ENCODE measurements around the gene MGME1.

Gene MGME1, protein sequence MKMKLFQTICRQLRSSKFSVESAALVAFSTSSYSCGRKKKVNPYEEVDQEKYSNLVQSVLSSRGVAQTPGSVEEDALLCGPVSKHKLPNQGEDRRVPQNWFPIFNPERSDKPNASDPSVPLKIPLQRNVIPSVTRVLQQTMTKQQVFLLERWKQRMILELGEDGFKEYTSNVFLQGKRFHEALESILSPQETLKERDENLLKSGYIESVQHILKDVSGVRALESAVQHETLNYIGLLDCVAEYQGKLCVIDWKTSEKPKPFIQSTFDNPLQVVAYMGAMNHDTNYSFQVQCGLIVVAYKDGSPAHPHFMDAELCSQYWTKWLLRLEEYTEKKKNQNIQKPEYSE

DNA sequence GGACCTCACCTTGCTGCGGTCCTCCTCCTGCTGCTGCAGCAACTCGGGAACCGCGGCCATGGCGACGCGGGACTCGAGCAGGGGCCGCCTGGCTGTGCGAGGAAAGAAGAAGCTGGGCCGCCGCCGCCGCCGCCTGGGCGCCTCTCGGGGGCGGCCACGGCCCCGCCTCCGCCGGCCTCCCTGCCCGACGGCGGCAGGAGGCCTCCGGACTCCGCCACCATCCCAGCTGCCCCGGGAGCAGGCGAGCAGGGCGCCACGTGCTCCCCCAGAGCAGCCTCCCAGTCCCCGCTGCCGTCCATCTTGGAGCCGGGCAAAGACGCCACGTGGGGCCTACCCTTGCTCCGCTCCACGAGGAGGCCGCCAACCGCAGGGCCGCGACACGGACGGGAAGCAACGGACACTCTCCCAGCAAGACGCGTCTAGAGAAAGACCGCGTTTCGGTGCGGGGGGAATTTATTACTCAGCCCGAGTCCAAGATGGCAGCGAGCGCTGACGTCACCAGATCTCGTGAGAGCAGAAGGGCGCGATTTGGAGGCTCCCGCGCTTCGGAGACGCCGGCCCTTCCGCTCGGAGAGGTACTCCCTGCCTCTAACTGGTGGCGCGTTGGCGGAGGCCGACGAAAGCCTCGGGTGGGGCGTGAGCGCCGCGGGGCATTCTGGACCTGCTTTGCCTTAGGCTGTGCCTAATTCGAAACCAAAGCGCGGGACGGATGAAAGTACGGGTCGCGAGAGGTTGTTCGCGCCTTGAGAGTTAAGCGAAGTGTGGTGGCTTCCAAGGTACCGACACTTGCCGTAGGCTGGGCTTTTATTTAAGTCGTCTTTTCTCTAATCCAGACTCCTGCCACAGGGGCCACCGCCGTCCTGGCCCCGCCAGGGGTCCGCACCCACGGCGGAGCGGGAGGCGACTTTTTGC, at the start of gene MGME1, which contains the start of gene SNX5:
Gene MGME1, plus strand, starts transcription at position 653 of the 912 bp plus-strand sequence. CDS start 842 bp downstream, outside the sequence.
Gene SNX5, minus strand, starts transcription at position 429 of the 912 bp plus-strand sequence. Its CDS starts 369 bp downstream, at position 60.
- DNase-seq = peak; percentile 73 to 100 (median 98)

DNA sequence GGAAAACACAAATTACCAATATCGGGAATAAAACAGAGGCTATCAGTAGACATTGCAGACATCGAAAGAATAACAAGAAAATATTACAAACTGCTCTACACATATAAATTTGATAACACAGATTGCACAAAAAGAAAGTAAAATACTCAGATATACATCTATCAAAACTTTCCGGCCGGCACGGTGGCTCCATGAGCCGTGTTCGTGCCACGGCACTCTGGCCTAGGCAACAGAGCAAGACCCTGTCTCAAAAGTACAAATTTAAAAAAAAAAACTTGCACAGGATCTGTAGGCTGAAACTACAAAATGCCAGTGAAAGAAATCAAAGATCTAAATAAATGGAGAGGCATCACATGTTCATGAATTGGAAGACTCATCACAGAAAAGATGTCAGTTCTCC, 49.7 kb upstream of the MGME1 start:
- no peak for DNase-seq

DNA sequence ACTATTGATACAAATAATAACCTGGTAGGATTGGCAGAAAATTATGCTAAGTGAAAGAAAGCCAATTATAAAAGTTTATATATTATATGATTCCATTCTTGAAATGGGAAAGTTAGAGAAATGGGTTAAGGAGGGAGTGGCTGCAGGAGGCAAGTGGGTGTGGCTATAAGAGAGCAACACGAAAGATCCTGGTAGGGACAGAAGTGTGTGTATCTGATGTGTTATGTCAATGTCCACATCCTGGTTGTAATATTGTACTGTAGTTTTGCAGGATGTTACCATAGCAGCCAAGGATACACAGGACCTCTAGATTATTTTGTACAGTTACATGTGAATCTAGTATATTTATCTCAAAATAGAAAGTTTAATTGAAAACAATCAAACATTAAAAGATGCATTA, 47.0 kb upstream of the MGME1 start:
- no peak for DNase-seq

DNA sequence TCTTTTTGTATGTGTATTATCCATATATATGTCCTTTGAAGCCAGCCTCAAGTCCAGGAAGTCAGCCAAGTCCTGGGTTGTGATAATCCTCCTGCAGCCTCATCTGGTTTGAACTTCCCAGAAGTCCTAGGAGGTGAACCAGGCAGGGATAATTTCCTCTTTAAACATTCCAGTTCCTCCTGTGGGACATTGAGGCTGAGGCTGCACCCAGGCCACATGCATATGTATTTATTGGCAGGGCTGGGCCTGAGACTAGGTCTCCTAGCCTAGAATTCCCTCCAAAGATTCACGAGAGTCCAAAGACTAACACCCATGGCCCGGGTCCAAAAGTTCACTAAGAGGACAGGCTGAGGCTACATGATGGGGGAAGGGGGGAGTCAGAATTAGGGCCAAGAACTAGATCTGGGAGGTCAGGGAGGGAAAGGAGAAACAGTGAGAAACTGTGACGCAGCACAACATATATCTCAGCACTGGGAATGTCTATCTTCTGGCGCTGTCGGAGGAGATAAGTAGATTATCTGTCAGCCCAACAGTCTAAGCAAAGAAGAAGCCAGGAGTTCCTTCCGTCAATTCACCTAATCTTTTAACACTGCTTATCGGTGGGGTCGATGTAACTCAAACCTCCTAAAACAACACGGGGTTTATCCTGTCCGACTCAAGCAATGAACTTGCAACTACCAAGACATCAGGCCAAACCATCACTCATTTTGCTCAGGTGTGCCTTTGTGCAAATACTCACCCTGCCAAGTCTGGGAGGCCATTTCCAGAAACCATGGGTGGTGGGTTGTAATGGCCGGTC, 43.5 kb upstream of the MGME1 start:
- no peak for DNase-seq

DNA sequence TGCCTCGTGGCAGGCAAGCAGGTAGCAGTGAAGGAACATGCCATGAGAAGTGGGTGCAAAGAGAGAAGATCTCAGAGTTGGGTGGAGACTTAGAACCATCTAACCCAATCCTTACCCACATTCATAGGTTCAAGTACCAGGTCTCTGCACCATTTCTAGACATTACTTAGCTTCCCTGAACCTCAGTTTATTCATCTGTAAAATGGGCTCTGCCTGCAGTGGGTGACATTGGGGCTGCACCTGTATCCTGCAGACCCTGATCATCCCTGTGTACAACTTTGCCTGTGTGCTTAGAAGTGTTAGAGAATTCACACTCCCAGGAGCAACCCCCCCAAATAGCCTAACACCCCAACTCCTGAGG, 42.9 kb upstream of the MGME1 start:
- DNase-seq = no peak

DNA sequence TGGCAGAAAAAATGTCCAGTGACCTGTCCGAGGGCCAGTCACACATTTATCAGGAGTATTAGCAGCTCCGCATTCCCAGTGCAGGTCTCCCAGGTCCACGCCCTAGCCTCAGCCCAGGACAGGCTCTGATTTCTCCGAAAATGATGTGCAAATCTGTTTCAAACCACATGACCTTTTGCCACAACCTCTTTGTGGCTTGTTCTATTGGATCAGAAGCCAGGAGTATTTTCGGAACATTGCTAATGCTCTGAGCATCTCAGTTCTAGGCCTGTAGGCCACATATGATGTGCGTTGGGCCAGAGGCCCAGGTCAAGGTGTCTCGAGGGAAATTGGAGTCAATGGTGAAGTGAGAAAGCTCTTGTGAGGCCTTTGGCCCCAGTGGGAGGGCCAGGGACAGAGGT, 40.6 kb upstream of the MGME1 start:
- no peak for DNase-seq

DNA sequence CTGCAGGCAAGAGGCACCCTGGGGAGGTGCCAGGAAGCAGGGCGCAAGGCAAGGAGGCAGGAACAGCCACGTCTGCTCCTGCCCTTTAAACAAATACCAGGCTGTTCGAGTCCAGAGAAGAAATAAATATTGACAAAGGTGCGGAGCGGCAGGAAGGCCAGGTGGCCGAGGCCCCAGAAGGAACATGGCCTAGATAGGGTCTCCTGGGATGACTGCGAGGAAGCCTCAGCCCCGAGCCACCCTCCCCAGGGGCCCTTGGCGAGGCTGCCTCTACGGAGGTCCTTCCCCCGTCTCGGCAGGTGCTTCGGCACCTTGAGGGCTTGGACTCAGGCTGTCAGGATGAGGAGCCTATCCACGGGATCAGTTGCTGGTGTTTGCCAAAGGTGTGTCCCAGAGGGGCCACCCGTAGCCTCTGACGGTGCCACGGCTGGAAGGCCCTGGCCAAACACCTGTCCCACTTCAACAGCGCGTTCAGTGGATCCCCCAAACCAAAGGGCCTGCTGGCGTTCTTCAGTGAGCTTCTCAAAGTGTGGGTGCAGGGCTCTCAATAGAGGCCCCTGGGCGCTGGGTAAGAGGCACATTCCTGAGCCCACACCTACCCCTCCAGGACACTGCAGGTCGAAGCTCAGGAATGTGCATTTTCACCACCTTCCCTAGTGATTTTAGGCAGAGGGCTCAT, 40.0 kb upstream of the MGME1 start:
- DNase-seq = no peak

DNA sequence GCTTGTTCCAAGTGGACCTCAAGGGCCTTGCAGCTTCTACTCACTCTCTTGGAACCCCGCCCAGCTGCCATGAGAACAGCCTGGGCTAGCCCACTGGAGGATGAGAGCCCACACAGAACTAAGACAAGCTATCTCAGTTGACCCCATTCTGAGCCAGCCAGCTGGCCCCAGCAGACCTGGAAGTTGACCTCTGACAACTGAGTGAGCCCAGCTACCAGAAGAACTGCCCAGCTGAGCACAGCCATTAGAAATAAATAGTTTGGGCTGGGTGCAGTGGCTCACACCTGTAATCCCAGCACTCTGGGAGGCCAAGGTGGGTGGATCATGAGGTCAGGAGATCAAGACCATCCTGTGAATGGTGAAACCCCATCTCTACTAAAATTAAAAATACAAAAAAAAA, 37.3 kb upstream of the MGME1 start:
- no peak for DNase-seq

DNA sequence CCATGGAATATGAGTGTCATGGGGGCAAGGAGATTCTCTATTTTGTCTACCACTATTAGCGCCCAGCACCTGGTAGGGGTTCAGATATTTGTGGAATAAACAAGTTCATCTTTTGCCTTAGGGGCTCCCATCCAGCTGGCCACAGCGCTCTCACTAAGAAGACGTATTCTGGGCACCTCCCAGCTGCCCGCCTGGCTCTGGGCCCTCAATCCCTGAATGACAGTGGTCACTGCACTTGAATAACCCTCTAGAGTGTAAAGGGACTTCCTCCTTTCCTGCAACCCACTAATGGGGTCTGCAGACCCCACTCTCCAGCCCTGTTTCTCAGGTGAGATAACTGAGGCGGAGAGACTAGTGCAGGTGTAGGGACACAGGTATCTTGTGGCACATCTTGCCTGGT, 36.4 kb upstream of the MGME1 start:
- no peak for DNase-seq

DNA sequence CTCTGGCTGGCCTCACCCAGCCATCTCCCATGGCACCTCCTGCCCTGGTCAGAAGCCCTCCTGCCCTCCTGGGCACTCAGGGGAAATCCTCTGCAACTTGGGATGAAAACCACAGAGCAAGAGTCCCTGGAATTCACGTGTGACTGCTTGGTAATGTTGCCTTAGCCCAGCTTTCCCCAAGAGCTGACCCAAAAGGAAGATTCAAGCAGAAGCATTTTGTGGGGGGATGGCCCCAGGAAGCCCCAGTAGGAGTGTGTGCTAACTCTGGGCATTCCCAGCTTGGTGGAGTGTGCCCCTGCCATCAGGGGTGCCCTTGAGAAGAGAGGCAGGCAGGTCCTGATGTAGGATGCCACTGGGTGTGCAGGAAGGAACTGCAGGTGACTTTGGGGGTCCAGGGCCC, 35.7 kb upstream of the MGME1 start:
- no peak for DNase-seq

DNA sequence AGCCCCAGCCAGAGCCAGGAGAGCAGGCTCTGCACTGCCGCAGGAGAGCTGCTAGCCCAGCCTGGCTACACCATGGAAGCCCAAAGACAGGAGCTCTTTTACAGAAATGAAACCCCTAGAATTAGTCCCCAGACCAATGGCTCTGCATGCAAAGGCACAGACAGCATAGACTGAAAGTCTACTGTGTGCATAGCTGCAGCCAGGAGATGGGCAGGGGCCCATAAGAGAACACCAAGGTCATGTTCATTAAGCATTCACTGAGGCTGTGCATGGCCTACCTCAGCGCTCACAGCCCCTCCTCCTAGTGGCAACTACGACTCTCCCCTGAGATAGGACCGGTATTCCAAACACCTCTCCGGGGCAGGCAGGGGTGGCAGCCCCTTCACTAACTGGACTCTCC, 35.1 kb upstream of the MGME1 start:
- no peak for DNase-seq

DNA sequence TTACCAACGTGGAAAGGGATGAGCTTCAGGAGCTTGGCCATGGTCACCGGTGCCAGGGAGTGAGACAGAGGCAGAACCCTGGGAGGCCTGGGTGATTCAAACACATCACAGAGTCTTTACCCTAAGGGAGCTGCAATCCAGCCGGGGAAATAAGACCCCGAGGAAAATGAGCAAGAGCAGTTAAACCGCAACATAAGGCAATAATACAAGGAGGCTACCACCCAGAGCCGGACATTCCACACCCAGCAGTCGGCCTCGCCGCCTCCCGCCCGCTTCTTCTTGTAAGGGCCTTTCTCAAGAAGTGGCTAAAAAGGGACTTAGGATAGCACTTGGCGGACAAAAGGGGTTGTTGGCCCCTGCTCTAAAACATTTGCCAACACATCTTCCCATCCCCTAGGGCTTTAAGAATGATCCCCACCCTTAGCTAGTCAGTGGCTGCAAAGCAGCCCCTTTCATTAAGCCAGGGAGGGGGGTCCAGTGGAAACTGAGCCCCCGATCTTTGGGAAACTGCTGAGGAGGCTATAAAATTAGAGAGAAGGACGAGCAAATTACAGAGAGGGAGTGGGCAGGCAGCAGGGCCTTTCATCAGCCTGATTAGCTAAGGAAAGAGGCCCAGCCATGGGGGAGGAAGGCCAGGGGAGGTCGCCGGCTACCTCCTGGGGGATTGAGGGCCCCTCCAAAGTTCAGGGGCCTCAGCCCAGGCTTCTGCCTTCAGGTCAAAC, 34.5 kb upstream of the MGME1 start:
- DNase-seq = no peak

DNA sequence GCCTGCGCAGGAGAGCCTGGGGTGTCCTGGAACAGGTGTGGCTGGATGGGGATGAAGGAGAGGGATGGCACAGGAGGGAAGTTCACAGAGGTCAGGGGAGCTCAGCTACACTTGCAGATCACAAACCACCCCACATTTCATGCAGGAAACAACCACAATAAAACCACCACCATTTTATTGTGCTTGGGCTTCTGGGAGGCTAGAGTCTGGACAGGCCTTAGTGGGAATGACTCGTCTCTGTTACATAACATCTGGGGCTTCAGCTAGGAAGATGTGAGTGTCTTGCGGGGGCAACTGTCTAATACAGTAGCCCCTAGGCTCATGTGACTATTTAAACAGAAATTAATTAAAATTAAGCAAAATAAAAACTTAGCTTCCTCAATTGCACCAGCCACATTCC, 33.6 kb upstream of the MGME1 start:
- no peak for DNase-seq

DNA sequence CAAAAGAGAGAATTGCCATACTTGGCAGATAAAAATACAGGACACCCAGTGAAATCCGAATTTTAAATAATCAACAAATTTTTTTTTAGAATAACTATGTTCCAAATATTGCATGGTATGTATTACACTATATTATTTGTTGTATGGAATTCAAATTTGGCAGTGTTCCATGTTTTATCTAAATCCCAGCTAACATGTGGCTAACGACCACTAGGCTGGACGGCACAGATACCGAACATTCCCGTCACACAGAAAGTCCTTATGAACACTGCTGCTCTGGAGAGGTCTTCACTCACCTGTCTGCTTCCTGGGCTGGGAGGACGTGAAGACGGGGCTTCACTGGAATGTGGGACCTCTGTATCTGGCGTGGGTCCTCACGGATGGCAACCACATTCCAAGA, 33.1 kb upstream of the MGME1 start:
- no peak for DNase-seq

DNA sequence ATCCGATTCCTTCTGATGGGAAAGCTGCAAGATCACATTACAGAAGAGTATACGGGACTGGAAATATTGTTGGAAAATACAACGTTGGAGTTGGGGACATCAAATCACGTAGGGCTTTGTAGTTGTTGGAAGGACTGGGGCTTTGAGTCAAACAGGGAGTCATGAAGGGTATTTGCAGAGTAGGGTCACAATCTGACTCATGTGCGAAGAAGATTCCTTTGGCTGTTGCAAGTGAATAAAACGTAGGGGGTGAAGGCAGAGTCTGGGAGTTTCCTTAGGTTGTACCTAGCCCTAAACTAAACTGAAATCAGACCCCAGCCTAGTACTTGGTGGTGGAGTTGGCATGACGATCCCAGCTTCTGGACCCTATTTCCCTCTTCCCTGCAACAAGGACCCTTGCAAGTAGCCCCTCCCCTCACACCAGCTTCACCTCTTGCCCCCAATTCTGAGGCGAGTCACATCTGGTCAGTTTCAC, 32.5 kb upstream of the MGME1 start:
- DNase-seq = no peak

DNA sequence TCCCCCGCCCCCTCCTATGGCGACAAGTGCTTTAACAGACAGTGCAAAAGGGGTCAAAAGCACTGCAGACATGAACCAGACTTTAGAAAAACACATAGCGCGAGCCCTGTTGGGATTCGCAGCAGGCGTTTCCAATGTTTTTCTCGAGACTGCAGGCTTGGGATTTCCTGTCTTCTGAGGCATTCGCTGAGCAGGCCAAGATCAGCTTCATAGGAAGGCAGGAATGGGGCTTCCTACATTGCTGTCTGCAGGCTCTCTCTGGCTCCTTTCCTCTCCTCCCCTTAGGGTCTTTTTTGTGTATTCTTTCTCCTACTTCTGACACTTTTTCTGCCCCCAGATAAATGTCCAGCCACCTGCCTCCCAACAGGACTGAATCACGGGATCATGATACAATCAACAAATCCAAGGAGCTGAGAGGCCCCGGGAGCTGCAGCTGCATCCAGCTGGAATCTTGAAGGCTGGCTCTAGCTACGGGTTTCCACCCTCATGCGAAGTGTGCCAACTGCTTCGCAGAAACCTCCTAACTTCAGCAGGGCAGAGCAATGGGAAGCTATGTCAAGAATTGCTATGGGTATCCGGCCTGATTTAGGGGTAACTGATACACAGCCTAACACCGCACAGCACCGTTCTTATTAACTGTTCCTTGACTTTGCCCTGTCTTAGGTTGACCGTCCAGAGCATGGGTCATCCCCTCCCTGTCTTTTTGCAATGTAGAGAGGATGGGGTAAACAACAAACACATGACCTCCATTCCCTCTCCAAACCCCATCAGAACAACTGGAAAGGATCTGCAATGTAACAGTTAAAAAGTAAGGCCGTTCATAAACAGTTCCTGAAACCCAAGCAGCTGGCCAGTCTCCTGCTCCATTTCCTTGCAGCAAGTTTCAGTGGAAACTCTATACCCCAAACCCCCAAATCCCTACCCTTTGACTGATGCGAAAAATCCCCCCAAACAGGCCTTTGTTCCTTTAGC, 31.8 kb upstream of the MGME1 start:
- DNase-seq = no peak

DNA sequence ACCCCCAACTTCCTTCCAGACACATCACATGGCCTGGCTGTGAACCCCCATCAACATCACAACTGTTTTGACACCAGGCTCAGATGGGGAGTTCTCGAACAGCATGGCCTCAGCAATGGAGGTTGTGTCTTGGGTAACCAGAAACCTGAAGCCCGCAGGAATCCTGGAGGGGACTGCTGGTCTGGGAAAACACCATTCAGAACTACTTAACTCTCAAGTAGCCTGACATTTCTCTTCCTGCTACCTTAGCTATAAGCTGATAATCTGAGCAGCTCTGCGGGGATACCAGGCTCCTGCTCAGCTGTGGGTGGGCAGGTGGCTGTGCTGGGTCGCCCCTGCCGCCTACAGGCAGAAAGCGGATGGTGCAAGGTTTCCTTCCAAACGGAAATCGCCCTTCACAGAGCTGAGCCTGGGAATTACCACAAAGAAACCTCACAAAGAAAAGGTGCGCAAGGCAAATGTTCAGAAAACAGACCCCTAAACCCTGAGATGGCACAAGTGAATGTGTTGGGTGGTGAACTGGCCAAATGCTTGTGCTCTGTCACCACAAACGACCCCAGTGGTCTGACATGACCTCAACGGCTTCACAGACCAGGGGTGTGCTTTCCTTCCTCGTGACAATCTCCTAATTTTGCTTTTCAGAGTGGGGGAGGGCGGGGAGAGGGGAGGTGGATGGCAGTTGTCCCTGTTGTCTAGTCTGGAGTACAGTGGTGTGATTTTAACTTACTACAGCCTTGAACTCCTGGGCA, 29.8 kb upstream of the MGME1 start:
- peak in 37 of 56 donors; percentile 6 to 71 (median 32) for DNase-seq

DNA sequence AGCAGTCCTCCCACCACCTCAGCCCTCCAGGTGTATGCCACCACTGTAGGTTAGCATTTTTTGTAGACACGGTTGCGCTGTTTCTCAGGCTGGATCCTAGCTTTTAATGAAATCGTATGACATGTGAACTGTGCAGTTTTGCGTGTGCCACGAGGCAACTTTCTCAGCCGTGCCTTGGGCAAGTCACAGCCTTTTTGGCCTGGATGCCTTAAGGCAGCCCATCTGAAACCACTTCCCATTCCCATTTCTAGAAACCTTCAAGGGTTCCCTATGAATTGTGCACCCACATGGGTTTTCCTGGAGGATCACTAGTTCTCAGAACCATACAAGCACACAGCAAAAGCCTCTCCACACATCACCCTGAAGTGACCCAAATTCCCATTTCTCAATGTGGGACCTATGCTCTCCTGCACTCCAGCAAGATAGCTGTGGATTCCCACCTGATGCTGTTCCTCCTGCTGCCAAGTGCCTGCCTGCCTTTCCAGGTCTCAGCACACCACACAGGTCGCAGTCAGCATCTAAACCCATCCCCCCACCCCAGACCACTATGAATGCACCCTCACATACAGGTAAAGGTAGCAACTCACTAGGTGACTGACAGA, 29.1 kb upstream of the MGME1 start:
- DNase-seq = no peak
